Ureter (tissue), 1 donor: ENCODE measurements around the gene MCM7. TPM values are rescaled to one million over a fixed set of nuclear protein-coding genes. Genes with fewer than 3 reads are reported as not detected.

ENCODE experiments used
- DNase-seq: peaks from one replicate; pipeline ENCODE4 v3.0.0-alpha.2; 2020; ENCODE audit warnings: low spot score
- total RNA-seq: library from RNA; stranded (reverse); gene quantifications from one replicate; pipeline ENCODE4 v1.2.4, GENCODE V29; 2023
- donor health status: DM: yes; HTN: yes; CAD: no.

The MCM7 gene
- total RNA-seq, 1 donor from 2014 or later: 52.4 TPM

DNA sequence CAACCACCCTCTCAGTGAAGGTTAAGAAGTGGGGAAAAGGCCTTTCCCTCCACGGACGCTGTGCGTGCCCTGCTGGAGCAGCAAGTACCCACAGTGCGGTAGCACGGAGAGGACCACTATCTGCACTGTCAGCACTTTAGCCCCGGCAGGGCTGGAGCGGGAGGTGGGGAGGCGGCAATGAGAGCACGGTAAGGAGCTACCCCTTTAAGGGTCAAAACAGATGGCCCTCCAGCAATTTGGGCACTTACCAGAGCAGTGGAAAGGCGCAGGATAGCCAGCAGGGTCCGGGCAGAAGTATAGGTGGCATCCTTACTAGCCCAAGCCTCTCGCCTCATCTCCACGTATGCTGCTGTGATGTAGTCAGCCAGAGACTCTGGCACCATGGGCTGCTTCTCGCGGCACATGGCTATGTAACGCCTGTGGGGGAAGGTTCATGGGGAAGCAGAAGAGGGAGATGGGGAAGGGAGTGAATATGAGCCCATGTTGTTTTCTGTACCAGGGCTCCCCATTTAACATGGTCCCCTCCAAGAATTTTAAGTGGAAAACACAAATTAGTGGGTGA, 7.2 kb downstream of the MCM7 start:
- DNase-seq: no peak

DNA sequence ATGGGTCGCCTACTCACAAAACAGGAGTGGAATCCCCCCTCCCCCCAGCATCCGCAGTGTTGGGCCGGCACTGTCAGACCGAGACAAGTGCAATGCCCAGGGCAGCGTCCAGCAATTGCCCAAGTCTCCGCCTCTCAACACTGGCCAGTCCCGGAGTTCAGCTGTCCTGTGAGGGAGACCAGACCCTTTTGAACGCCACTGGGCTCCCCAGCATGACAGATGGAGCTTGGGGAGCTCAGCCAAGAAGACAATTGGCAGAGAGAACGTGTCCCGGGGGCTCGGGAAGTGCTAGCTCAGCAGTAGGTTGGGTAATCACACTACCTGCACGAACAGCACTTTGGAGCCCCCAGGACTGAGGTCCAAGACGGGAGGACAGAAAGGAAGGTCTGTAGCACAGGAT, 7.7 kb downstream of the MCM7 start:
- DNase-seq: no peak

DNA sequence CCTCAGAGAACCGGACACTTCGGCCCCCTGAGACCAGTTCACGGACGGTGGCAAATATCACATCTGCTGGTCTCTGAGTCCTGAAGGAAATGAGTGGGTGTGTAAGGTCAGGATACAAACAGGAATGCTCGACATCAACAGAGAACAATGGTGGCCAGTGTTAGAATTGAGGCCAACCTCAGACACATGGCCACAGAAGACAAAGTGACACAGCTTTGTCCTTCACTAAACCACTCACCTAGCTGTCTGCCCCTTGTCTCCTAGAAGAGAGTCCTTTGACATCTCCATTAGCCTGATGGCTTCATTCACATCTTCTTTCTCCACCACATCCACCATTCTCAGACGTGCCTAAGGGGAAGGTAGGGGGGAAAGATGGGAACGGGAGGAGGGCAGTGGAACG, 8.1 kb downstream of the MCM7 start:
- no peak for DNase-seq

- DNase-seq: no peak
These were observed 9.6 kb downstream of the MCM7 start for GRCh38 chr7:100091411-100092181.

DNA sequence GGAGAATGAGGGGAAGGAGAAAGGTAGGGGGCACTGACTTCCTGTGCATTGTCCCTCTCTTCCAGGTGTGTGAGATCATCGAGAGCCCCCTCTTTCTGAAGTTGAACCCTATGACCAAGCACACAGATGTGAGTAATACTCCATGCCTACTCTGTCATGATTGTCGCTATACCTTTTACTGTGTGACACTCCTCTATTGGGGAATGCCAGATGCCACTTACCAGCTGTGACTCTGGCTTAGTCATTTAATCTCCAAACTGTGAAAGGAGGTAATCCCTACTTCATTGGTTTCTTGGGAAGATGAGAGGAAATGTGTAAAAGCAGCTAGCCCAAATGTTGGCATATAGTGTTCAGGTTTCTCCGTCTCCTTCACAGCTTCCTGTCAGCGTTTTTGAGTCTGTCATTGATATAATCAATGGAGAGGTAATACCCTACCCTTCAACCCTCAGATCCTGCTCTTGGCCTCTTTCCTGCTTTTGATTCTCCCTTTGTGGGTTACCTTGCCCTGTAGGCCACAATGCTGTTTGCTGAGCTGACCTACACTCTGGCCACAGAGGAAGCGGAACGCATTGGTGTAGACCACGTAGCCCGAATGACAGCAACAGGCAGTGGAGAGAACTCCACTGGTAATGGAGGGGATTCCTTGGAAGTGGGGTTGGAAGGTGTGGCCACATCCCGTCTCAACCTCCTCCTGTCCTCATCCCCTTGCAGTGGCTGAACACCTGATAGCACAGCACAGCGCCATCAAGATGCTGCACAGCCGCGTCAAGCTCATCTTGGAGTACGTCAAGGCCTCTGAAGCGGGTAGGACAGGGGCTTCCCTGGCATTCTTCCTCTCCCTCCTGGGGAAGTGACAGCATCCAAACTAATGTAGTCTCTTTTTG, 10.4 kb downstream of the MCM7 start:
- DNase-seq: no peak

DNA sequence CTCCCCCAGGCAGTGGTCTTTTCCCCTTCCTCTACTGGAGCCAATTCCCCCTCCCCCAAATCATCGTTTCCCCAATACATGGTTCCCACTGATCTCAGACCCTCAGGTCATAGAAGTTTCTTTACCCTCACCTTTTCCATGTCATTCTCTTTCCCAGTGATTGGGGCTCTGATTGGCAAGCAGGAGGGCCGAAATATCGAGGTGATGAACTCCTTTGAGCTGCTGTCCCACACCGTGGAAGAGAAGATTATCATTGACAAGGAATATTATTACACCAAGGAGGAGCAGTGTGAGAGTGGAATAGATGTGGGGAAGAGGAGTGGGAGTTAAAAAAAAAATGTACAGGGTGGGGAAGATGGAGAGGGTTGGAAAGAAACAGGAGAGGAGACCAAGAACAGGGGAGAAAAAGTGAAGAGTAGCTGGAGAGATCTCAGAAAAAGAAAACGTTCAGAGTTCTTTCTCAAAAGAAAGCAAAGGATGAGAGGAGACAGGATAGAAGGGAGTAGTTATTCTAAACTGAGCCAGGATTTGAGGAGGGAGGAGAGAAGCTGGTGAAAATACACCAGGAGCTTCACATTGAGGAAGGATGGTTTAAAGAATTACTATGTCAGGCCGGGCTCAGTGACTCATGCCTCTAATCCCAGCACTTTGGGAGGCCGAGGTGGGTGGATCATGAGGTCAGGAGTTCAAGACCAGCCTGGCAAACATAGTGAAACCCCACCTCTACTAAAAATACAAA, 11.6 kb downstream of the MCM7 start:
- no peak for DNase-seq

GRCh38 chr7:100088621-100089457, 12.4 kb downstream of the MCM7 start, which contains the start of gene COPS6:
COPS6 (plus strand) TSS chr7:100088969; CDS start chr7:100088991, 22 bp downstream.
- DNase-seq: peak; percentile 87

- DNase-seq: no peak
These were observed 13.0 kb downstream of the MCM7 start for GRCh38 chr7:100088095-100088620.

DNA sequence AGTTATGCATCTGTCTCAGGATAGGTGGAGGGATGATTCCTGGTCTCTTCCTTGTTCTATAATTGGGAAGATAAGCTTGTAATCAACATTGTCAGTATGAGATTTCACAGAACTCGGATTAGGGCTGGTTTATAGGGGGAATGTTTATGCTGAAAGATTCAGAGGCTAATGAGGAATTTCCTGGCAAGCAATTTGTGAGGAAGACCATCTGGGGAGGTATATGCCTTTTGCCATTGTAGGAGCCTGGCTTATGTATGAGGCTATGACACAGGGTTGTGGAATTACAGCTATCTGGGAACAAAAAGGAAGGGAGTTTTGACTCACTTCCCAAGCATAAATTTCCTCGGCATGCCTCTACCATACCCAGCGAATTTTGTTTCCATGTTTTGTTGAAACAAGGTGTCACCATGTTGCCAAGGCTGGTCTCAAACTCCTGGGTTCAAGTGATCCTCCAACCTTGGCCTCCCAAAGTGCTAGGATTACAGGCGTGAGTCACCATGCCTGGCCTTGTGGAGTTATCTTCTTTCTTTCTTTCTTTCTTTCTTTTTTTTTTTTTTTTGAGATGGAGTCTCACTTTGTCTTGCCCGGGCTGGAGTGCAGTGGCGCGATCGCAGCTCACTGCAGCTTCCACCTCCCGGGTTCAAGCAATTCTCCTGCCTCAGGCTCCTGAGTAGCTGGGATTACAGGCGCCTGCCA, 14.0 kb downstream of the MCM7 start:
- DNase-seq: no peak

DNA sequence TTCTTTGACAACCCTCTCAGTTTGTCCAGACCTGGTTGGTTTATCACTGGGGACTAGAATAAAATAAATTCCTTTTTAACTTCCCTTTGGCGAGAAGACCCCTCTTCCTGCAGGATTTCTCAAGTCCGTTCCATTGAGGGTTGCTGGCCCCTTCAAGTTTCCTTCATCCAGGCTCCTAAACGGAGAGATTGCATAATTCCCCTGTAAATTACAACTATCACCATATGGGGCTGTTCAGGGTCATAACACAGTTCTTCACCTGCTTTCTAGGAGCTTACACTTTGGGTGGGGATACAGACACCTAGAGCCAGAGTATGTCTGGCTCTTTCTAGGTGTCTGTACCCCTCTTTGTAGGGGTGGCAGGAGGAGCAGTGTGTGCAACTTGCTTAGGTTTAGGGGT, 15.7 kb downstream of the MCM7 start:
- no peak for DNase-seq

DNA sequence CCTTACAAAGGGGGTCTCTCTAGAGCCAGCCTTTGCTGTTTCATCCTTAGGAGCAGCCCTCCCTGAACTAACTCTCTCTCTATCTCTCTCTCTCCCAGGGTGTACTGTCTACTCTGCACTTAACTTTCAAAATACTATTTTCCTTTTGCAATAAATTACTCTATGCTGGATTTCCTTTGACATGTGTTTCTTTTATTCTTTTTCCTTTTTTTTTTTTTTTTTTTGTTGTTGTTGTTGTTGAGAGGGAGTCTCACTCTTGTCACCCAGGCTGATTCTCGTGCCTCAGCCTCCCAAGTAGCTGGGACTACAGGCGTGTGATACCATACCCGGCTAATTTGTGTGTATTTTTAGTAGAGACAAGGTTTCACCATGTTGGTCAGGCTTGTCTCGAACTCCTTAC, 18.2 kb downstream of the MCM7 start:
- DNase-seq: no peak

DNA sequence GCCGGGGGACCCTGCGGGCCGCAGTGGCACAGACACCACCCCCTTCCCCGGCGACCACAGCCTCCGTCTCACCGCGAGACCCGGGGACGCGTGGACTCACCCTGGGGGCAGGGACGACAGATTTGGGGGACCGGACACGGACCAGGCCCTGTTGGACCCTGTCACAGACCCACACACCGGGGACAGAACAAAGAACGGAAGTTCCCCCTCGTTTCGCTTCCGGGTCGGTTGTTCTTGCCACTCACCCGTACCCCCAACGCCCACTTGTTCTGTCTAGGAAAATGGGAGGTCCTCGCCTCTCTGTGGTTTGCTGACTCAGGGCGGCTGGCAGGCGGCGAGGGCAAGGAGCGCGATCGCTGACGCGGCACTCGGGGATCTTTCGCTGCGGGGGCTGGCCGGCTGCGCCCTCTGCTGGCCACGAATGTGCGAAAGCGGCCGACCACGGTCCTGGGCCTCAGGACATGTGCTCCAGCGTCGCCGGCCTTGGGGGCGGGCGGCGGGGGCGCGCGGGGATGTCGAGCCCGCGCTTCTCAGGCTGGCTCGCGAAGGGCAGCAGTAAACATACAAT, 19.6 kb downstream of the MCM7 start, which contains the start of gene ZNF3:
ZNF3 (minus strand) TSS at position 189 of the 568 bp plus-strand sequence. CDS start 4,366 bp downstream, outside the sequence.
- DNase-seq: peak; percentile 99

- DNase-seq: no peak
These were observed 20.2 kb downstream of the MCM7 start for GRCh38 chr7:100080907-100081534.

DNA sequence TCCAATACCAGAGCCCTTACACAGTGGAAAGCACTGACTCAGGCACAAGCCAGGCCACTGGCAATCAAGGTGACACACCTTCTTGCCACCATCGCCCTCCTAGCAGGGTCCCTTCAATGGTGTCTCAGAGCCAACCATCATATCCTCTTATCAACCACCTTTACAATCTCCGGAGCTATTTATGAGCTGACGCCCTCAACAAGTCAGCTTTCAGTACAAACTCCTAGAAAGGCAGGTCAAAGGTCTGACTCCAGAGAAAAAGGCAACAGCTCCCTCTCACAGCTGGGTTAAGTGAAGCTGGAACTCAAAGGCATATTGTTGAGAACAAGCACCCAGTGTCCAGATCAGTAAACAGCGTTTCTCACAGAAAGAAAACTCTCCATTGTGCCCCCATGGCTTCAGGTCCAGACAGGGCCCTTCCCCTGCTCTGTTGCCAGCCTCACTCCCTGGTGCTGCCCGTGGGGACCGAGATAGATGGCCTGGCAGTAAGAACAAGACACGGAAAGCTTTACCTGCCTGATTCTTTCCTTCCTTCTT, 22.1 kb downstream of the MCM7 start:
- DNase-seq: no peak

DNA sequence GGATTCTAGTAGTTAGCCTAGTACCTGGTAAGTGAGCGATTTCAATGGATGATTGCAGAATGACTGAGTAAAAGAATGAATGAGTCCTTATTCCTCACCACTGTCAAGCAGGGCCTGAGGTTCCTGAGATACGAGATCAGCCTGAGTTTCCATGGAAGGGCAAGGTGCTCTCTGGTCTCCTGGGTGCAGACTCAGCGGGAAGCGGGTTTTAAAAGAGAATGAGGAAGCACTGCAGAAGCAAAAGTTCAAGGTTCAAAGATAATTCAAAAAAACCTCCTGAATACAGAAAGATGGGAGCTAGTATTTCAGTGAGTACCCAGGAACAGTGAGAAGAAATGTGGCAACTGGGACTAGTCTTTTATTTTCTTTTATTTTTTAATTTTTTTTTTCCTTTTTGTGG, 24.0 kb downstream of the MCM7 start:
- DNase-seq: no peak

DNA sequence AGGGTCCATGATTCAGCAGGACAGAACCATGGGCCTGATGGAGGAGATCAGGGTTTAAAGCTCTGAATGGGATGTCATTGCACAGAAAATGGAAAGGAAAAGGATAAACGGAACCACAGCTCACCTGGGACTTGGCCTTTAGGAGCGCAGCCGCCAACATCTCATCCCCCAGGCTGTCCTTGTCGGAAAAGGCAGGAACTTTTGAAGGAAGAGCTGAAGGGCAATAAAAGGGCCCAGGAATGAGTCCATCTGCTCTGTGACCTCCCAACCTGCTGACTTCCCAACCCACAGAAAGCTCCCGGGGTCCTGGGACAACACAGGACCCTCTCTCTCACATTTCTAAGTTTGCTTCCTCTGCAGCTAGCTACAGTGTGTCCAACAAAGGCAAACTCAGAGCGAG, 25.8 kb downstream of the MCM7 start:
- no peak for DNase-seq

DNA sequence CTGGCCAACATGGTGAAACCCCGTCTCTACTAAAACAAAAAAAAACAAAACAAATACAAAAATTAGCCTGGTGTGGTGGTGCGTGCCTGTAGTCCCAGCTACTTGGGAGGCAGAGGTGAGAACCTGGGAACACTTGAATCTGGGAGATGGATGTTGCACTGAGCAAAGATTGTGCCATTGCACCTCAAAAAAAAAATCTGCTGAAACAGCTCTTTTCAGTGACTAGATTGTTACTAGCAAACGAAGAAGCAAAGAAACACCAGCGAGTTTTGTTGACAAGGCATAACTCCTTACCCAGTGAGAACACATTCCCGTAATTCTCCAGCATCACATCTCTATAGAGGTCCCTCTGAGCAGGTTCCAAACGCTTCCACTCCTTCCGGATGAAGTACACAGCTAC, 26.4 kb downstream of the MCM7 start:
- no peak for DNase-seq

DNA sequence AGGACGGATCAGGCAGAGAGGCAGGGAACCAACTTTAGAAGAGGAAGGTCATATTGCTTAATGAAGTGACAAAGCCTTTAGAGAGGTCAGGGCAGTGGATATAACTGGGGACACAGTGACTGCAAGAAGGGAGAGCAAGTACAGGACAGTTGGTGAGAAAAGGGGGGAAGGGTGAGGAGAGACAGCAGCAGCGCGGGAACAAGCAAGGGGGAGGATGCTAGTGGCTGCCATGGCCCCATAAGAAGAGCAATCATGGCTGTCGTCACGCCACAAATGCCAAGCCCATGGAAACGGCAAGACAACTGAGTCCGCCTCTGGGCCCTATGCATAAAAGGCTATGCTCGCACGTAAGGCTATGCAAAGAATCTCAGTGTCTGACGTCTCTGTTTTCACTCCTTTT, 28.7 kb downstream of the MCM7 start:
- no peak for DNase-seq
